SK-N-MC (cell line): ENCODE results near the gene TRMO.

Experiments used
- EZH2 ChIP-seq: fragments of 200-600 bp; sonication (generic); IDR thresholded peaks from one replicate; pipeline ENCODE4 v1.6.1; 2017; ENCODE audit warnings: antibody characterized with exemption
- POLR2AphosphoS5 ChIP-seq: IDR thresholded peaks from 2 replicates; pipeline ENCODE4 v1.6.1; 2012; ENCODE audit warnings: mild to moderate bottlenecking, low read depth, low read length, borderline replicate concordance

- TF ChIP-seq EZH2, result no peak
- TF ChIP-seq POLR2AphosphoS5, result no peak
Observed at GRCh38 chr9:97868859-97869258, 53.4 kb downstream of the TRMO start.
